ENCODE results near the gene PCDHGA9.

Gene PCDHGA9

DNA sequence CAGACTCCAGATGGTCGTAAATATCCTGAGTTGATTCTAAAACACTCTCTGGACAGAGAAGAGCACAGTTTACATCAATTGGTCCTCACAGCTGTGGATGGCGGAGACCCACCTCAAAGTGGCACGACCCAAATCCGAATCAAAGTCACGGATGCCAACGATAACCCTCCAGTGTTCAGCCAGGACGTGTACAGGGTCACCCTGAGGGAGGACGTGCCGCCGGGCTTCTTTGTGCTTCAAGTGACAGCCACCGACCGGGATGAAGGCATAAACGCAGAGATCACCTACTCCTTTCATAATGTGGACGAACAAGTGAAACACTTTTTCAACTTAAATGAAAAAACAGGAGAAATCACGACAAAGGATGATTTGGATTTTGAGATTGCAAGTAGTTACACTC, 41.9 kb upstream of the PCDHGA9 start:
- H3K4me3 ChIP-seq (replicated peaks in 1 of 2; ENCODE audit: low read depth in 2 of 2, low read length in 2 of 2): no peak overlapping the region
- TF ChIP-seq, protein P1, sequence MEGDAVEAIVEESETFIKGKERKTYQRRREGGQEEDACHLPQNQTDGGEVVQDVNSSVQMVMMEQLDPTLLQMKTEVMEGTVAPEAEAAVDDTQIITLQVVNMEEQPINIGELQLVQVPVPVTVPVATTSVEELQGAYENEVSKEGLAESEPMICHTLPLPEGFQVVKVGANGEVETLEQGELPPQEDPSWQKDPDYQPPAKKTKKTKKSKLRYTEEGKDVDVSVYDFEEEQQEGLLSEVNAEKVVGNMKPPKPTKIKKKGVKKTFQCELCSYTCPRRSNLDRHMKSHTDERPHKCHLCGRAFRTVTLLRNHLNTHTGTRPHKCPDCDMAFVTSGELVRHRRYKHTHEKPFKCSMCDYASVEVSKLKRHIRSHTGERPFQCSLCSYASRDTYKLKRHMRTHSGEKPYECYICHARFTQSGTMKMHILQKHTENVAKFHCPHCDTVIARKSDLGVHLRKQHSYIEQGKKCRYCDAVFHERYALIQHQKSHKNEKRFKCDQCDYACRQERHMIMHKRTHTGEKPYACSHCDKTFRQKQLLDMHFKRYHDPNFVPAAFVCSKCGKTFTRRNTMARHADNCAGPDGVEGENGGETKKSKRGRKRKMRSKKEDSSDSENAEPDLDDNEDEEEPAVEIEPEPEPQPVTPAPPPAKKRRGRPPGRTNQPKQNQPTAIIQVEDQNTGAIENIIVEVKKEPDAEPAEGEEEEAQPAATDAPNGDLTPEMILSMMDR (IDR thresholded peaks at IDR 0.05; ENCODE audit: low read depth, low read length): no peak
- DNase-seq (ENCODE audit: low read depth in 2 of 2): no peak

DNA sequence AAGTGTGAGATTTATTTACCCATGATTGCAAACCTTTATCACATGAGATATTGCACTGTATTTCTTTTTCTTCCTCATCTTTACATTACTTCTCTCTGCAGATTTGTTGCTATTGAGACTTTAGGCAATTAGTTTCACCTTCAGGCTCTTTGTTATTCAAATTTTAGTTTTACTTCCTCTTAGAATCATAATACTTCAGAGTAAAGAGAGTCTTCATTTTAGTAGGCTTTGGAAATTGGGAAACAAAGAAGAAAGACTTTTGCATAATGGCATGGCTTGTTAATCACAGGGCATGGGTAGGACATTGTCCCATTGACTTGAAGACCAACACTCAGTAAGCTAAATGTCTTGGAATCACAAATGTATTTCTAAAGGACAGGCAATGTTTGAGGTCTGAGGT, 39.9 kb upstream of the PCDHGA9 start:
- TF ChIP-seq, protein P1 (IDR thresholded peaks at IDR 0.05; ENCODE audit: low read depth, low read length): no peak
- no peak overlapping the region for H3K4me3 ChIP-seq (replicated peaks in 1 of 2; ENCODE audit: low read depth in 2 of 2, low read length in 2 of 2)
- DNase-seq (ENCODE audit: low read depth in 2 of 2): no peak

- peak within 1 kb of the TSS; percentile 9 to 24 for H3K4me3 ChIP-seq (replicated peaks in 1 of 2; ENCODE audit: low read depth in 2 of 2, low read length in 2 of 2)
- TF ChIP-seq, protein P1 (IDR thresholded peaks at IDR 0.05; ENCODE audit: low read depth, low read length): no peak
- peak; percentile 22 to 38 for DNase-seq (ENCODE audit: low read depth in 2 of 2)
These were observed 38.5 kb upstream of the PCDHGA9 start, which contains the start of gene PCDHGA5 for GRCh38 chr5:141363952-141364660. Gene PCDHGA5 (plus strand): TSS chr5:141364162. CDS start chr5:141364331, 169 bp downstream.

DNA sequence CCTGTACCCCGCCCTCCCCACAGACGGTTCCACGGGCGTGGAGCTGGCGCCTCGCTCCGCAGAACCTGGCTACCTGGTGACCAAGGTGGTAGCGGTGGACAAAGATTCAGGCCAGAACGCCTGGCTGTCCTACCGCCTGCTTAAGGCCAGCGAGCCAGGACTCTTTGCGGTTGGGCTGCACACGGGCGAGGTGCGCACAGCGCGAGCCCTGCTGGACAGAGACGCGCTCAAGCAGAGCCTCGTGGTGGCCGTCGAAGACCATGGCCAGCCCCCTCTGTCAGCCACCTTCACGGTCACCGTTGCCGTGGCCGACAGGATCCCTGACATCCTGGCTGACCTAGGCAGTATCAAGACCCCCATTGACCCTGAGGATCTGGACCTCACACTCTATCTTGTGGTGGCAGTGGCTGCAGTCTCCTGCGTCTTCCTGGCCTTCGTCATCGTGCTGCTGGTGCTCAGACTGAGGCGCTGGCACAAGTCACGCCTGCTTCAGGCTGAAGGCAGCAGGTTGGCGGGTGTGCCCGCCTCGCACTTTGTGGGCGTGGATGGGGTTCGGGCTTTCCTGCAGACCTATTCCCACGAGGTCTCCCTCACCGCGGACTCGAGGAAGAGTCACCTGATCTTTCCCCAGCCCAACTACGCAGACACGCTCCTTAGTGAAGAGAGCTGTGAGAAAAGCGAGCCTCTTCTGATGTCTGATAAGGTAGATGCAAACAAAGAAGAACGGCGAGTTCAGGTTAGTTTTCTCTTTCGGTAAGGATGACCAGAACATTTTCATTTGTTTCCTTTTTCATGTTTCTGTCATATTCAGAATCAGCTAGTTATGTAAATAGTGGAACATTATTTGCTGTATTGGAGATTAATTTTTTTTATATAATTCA, 36.3 kb upstream of the PCDHGA9 start:
- no peak overlapping the region for H3K4me3 ChIP-seq (replicated peaks in 1 of 2; ENCODE audit: low read depth in 2 of 2, low read length in 2 of 2)
- no peak for DNase-seq (ENCODE audit: low read depth in 2 of 2)
- TF ChIP-seq, protein P1 (IDR thresholded peaks at IDR 0.05; ENCODE audit: low read depth, low read length): no peak

- TF ChIP-seq, protein P1 (IDR thresholded peaks at IDR 0.05; ENCODE audit: low read depth, low read length): peak; percentile 52
- H3K4me3 ChIP-seq (replicated peaks in 1 of 2; ENCODE audit: low read depth in 2 of 2, low read length in 2 of 2): peak within 1 kb of the TSS; percentile 30 to 38
- peak; percentile 66 to 73 for DNase-seq (ENCODE audit: low read depth in 2 of 2)
These were observed 32.4 kb upstream of the PCDHGA9 start, which contains the start of gene PCDHGB3 for GRCh38 chr5:141369994-141370848. Gene PCDHGB3 (plus strand): TSS chr5:141370242. CDS start chr5:141370395, 153 bp downstream.

Data from cardiac fibroblast (primary cell).